Vagina (tissue), 2 donors: ENCODE data around the gene GABBR2.

ENCODE experiments used
- POLR2A ChIP-seq, 2 donors: fragments of 450-650 bp; IDR thresholded peaks; one replicate each; pipeline ENCODE4 v1.6.1; 2017; ENCODE audit warnings: antibody characterized with exemption in 2 of 2, mild to moderate bottlenecking in 2 of 2, moderate library complexity in 2 of 2
- POLR2AphosphoS5 ChIP-seq, 2 donors: sonication (generic); formaldehyde crosslinking; IDR thresholded peaks; one replicate each; pipeline ENCODE4 v1.9.0; 2017; ENCODE audit warnings: antibody characterized with exemption in 2 of 2, mild to moderate bottlenecking in 2 of 2, low read depth in 1 of 2; ENCODE audit not compliant: insufficient read depth in 1 of 2
- TF ChIP-seq, protein P1 (sequence below), 3 experiments: fragments of 450-650 bp in 2 of 3; fragments of 200-600 bp in 1 of 3; sonication (generic) in 1 of 3; IDR thresholded peaks; one replicate each; pipeline ENCODE4 v1.5.1; 2017 to 2019; ENCODE audit warnings: antibody characterized with exemption in 3 of 3, mild to moderate bottlenecking in 2 of 3, moderate library complexity in 2 of 3

DNA sequence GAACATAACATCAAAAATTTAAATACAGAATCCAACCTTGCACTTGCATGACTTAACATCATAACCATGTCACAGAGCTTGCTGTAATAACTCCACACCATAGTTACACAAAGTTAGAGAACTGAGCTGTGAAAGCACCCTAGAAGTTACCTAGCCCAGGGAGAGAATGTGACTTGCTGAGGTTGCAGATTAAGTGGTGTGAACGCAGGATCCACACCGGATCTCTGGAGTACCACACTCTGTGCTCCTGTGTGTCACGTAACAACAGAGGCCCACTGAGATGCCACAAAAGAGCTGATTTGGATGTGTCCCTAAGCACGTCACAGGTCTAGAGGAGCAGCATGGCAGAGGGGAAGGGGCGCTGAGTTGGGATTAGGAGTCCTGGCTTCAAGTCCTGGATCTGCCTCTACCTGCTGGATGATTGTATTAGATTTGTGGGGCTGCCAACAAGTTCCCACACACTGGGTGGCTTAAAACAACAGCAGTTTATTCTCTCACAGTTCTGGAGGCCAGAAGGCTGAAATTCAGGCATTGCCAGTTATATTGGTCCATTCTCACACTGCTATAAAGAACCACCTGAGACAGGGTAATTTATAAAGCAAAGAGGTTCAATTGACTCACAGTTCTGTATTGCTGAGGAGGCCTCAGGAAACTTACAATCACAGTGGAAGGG lies 240.0 kb downstream of the GABBR2 start:
- TF ChIP-seq, protein P1, sequence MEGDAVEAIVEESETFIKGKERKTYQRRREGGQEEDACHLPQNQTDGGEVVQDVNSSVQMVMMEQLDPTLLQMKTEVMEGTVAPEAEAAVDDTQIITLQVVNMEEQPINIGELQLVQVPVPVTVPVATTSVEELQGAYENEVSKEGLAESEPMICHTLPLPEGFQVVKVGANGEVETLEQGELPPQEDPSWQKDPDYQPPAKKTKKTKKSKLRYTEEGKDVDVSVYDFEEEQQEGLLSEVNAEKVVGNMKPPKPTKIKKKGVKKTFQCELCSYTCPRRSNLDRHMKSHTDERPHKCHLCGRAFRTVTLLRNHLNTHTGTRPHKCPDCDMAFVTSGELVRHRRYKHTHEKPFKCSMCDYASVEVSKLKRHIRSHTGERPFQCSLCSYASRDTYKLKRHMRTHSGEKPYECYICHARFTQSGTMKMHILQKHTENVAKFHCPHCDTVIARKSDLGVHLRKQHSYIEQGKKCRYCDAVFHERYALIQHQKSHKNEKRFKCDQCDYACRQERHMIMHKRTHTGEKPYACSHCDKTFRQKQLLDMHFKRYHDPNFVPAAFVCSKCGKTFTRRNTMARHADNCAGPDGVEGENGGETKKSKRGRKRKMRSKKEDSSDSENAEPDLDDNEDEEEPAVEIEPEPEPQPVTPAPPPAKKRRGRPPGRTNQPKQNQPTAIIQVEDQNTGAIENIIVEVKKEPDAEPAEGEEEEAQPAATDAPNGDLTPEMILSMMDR (IDR thresholded peaks at IDR 0.05) = no peak
- TF ChIP-seq POLR2AphosphoS5 (IDR thresholded peaks at IDR 0.05; ENCODE audit: insufficient read depth in 1 of 2, low read depth in 1 of 2) (no peak), POLR2A (IDR thresholded peaks at IDR 0.05) (no peak)
